Measurements from ENCODE around the gene CPA4.

- TF ChIP-seq CTCF (IDR thresholded peaks at IDR 0.05) (no peak), POLR2A (IDR thresholded peaks at IDR 0.05) (no peak)
Measured at GRCh38 chr7:130277763-130278643, 15.0 kb upstream of the CPA4 start.

Measured in lower leg skin (tissue), 3 donors.